Colonic mucosa (tissue), 4 donors: ENCODE measurements around the gene MRPS31. TPM values are rescaled to one million over a fixed set of nuclear protein-coding genes. Genes with fewer than 3 reads are reported as not detected.
"Not testable (repeated sequence)": the region's sequence is repeated elsewhere in the genome, so short reads cannot be mapped to it uniquely, and the experiment has no call there.

ENCODE experiments used
- DNase-seq: peaks from one replicate; pipeline ENCODE4 v3.0.0-alpha.2; 2020
- H3K27ac ChIP-seq: fragments of 200-600 bp; one replicate; pipeline ENCODE4 v1.8.0; 2021
- H3K27me3 ChIP-seq: fragments of 200-600 bp; one replicate; pipeline ENCODE4 v1.8.0; 2021
- H3K36me3 ChIP-seq: fragments of 200-600 bp; one replicate; pipeline ENCODE4 v1.8.0; 2021
- H3K4me1 ChIP-seq: fragments of 200-600 bp; one replicate; pipeline ENCODE4 v1.8.0; 2021; ENCODE audit warnings: mild to moderate bottlenecking
- H3K4me3 ChIP-seq: fragments of 200-600 bp; one replicate; pipeline ENCODE4 v1.8.0; 2021
- H3K9ac ChIP-seq, 2 donors: one replicate each; pipeline ENCODE4 v1.7.0; 2013; ENCODE audit warnings: control low read depth in 2 of 2, low read depth in 2 of 2, low read length in 2 of 2
- H3K9me3 ChIP-seq: fragments of 200-600 bp; one replicate; pipeline ENCODE4 v1.8.0; 2021
- intact Hi-C: fragments of 100-400 bp; cut with DNase I; formaldehyde crosslinking; loops from one replicate; pipeline ENCODE4 v1.14.1; 2022
- total RNA-seq, 2 donors: library from RNA; stranded (reverse); fragmentation: NEBNext Ultra II Directional in 1 of 2; extraction: Animal tissue kit (Norgen Biotek cat#: 25700) in 1 of 2; gene quantifications; one replicate each; pipeline ENCODE4 v1.2.1, GENCODE V29; 2021
- TF ChIP-seq, protein P1 (sequence below): fragments of 200-600 bp; IDR thresholded peaks from one replicate; pipeline ENCODE4 v1.8.0; 2022; ENCODE audit warnings: antibody characterized with exemption, mild to moderate bottlenecking
- donor health status: healthy.
- donor health status: DM: no; HTN: no; CAD: no.
- donor health status: DM: no; HTN: no; CAD: no.

The MRPS31 gene
- total RNA-seq, 2 donors from 2014 or later = 18.1 to 21.7 TPM

- H3K27ac ChIP-seq = peak within 1 kb of the TSS; percentile 87
- no peaks in the 10 kb centered on the region for H3K4me1 ChIP-seq
- TF ChIP-seq, protein P1, sequence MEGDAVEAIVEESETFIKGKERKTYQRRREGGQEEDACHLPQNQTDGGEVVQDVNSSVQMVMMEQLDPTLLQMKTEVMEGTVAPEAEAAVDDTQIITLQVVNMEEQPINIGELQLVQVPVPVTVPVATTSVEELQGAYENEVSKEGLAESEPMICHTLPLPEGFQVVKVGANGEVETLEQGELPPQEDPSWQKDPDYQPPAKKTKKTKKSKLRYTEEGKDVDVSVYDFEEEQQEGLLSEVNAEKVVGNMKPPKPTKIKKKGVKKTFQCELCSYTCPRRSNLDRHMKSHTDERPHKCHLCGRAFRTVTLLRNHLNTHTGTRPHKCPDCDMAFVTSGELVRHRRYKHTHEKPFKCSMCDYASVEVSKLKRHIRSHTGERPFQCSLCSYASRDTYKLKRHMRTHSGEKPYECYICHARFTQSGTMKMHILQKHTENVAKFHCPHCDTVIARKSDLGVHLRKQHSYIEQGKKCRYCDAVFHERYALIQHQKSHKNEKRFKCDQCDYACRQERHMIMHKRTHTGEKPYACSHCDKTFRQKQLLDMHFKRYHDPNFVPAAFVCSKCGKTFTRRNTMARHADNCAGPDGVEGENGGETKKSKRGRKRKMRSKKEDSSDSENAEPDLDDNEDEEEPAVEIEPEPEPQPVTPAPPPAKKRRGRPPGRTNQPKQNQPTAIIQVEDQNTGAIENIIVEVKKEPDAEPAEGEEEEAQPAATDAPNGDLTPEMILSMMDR = no peak
- DNase-seq = peak; percentile 78
- intact Hi-C loops = loop anchor here (10.0 kb wide), 1 partner anchor 265 kb away; no protein-coding TSS in a partner anchor
- peak within 1 kb of the TSS; percentile 79 for H3K4me3 ChIP-seq
- H3K9me3 ChIP-seq = no peaks in the 10 kb centered on the region
- H3K27me3 ChIP-seq = no peaks in the 10 kb centered on the region
- H3K36me3 ChIP-seq = no peaks in the 10 kb centered on the region
- peak within 1 kb of the TSS; percentile 84 to 86 for H3K9ac ChIP-seq
These were observed 18.5 kb upstream of the MRPS31 start, which contains the start of gene SLC25A15 for GRCh38 chr13:40789275-40790153. Gene SLC25A15 (plus strand): TSS chr13:40789611. CDS start chr13:40793227, 3,616 bp downstream.

GRCh38 chr13:40788540-40789274 lies 17.7 kb upstream of the MRPS31 start:
- H3K36me3 ChIP-seq, intact Hi-C loops, H3K4me1 ChIP-seq, H3K27me3 ChIP-seq, DNase-seq, H3K9me3 ChIP-seq: not testable (repeated sequence)
- H3K27ac ChIP-seq = peak overlapping the region; percentile 87
- peak overlapping the region; percentile 79 for H3K4me3 ChIP-seq
- peak overlapping the region; percentile 46 to 86 for H3K9ac ChIP-seq

- intact Hi-C loops = no loop called here
- TF ChIP-seq, protein P1 = no peak
- no peak overlapping the region for H3K27ac ChIP-seq
These were observed 16.1 kb upstream of the MRPS31 start for GRCh38 chr13:40787062-40787461.

GRCh38 chr13:40786568-40786996 lies 15.6 kb upstream of the MRPS31 start:
- no peak for DNase-seq
- Histone ChIP-seq H3K9ac (no peak overlapping the region), H3K9me3 (no peaks in the 10 kb centered on the region), H3K4me3 (no peak overlapping the region), H3K27ac (no peak overlapping the region), H3K36me3 (no peaks in the 10 kb centered on the region), H3K27me3 (no peaks in the 10 kb centered on the region), H3K4me1 (no peaks in the 10 kb centered on the region)
- TF ChIP-seq, protein P1 = no peak
- intact Hi-C loops = no loop called here

More at GRCh38 chr13:40787062-40787461, 16.1 kb upstream of the MRPS31 start:
- H3K9ac ChIP-seq = no peak overlapping the region
- no peak overlapping the region for H3K4me3 ChIP-seq
- H3K27me3 ChIP-seq = no peaks in the 10 kb centered on the region
- H3K36me3 ChIP-seq = no peaks in the 10 kb centered on the region
- DNase-seq = no peak
- no peaks in the 10 kb centered on the region for H3K4me1 ChIP-seq
- no peaks in the 10 kb centered on the region for H3K9me3 ChIP-seq

DNA sequence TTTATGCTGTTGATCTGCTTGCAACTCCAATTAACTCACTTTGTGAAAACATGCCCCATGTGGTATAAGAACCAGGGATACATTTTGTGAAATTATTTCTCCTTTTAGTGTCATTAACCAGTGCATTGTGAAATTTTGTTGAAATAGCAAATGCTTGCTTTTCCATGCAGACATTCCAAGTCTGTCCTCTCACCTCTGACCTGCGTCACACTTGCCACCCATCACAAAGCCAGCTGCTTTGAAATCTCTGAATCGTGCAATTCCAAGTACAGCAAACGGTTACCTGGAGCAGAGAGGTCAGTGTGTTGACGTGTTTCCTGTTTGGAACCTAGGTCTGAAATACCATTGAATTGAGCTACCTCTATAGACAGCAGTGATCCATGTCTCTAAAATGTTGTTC lies 13.6 kb upstream of the MRPS31 start:
- intact Hi-C loops = no loop called here
- Histone ChIP-seq H3K4me3 (no peak overlapping the region), H3K4me1 (no peaks in the 10 kb centered on the region), H3K27ac (no peak overlapping the region), H3K9me3 (no peaks in the 10 kb centered on the region), H3K9ac (no peak overlapping the region), H3K36me3 (no peaks in the 10 kb centered on the region), H3K27me3 (no peaks in the 10 kb centered on the region)
- DNase-seq = no peak
- TF ChIP-seq, protein P1 = no peak

DNA sequence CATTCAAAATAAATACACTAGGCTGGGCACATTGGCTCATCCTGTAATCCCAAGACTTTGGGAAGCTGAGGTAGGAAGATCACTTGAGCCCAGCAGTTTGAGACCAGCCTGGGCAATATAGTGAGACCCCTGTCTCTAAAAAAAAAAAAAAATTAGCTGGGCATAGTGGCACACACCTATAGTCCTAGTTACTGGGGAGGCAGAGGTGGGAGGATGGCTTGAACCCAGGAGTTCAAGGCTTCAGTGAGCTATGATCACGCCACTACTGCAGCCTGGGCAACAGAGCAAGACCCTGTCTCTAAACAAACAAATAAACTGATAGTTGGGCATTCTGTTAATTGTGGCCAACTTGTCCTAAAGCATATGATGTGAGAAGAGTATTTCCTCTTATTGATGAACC lies 12.0 kb upstream of the MRPS31 start:
- intact Hi-C loops, H3K36me3 ChIP-seq, DNase-seq, H3K4me3 ChIP-seq, H3K9me3 ChIP-seq, H3K9ac ChIP-seq, H3K4me1 ChIP-seq, H3K27ac ChIP-seq, H3K27me3 ChIP-seq: not testable (repeated sequence)
